ENCODE results near the gene TMEM87A.
A peak's percentile ranks its signal among the peaks of the same experiment; 100 is the strongest.
"Not testable (repeated sequence)": the region's sequence is repeated elsewhere in the genome, so short reads cannot be mapped to it uniquely, and the experiment has no call there.

The TMEM87A gene, protein sequence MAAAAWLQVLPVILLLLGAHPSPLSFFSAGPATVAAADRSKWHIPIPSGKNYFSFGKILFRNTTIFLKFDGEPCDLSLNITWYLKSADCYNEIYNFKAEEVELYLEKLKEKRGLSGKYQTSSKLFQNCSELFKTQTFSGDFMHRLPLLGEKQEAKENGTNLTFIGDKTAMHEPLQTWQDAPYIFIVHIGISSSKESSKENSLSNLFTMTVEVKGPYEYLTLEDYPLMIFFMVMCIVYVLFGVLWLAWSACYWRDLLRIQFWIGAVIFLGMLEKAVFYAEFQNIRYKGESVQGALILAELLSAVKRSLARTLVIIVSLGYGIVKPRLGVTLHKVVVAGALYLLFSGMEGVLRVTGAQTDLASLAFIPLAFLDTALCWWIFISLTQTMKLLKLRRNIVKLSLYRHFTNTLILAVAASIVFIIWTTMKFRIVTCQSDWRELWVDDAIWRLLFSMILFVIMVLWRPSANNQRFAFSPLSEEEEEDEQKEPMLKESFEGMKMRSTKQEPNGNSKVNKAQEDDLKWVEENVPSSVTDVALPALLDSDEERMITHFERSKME

DNA sequence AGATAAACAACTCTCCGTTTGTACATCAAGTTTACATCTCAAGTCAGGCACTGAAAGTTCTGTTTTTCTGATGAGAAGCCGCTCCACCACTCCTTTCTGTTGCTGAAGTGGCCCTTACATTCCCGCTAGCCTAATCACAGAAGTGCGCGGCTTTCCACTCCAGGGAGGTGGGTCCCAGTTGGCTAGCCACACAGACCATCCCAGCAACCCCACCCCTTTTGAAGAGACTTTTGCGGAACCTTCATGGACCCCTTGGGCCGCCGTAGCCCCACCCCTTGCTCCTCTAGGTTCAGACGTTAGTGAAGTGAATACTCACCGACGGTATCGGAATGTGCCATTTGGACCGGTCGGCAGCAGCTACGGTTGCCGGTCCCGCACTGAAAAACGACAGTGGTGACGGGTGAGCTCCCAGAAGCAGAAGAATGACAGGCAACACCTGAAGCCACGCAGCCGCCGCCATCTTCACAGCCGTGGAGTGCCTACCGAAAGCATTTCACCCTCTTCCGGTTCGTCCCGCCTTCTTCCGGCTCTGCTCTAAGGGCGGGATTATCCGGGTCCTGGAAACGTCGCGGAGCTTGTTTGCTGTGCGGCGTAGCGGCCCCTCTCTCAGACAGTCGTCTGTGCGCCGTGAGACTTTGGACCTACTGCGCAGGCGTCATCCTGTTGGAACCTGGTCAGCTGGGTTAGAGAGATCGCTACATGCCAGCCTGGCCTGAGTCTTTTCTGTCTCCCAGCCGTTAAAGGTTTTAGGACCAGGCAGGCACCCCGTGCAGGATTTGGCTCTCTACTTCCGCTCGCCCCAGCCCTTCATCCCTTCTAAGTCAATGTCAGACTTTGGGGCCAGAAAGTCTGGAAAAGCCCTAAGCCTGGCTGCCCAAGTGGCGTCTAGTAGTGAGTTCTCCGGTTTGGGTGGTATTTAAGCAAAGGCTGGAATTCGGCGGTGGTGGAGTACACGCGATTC is at the start of gene TMEM87A, which contains the start of gene GANC:
TMEM87A (minus strand) TSS at position 495 of the 961 bp plus-strand sequence; CDS start at position 460, 35 bp downstream.
GANC (plus strand) TSS at position 263 of the 961 bp plus-strand sequence. CDS start 1,281 bp downstream, outside the sequence.
- DNase-seq = peak; percentile 95

DNA sequence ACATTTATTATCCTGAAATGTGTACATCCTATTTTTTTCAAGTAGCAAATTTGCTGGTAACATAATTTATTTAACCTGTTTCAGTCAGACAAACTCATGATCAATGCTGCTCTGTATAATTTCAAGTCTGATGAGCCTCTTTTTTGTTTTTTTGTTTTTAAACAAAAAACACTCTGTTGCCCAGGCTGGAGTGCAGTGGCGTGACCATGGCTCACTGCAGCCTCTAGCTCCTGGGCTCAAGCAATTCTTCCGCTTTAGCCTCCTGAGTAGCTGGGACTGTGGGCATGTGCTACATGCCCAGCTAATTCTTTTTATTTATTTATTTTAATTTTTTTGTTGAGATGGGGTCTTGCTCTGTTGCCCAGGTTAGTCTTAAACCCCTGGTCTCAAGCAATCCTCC is 46.0 kb upstream of the TMEM87A start:
- no peak for DNase-seq

DNA sequence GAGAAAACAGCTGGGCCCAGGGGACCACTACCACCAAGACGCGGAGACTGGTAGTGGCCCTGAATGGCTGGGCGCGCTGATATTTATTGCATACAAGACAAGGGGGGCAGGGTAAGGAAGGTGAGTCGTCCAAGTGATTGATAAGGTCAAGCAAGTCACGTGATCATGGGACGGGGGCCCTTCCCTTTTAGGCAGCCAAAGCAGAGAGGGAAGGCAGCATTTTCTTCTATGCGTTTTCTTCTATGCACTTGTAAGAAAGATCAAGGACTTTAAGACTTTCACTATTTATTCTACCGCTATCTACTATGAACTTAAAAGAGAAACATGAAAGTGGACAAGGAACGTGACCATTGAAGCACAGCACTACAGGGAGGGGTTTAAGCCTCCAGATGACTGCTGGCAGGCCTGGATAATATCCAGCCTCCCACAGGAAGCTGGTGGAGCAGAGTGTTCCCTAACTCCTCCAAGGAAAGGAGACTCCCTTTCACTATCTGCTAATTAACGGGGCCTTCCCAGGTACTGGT is 43.1 kb upstream of the TMEM87A start:
- DNase-seq = not testable (repeated sequence)

DNA sequence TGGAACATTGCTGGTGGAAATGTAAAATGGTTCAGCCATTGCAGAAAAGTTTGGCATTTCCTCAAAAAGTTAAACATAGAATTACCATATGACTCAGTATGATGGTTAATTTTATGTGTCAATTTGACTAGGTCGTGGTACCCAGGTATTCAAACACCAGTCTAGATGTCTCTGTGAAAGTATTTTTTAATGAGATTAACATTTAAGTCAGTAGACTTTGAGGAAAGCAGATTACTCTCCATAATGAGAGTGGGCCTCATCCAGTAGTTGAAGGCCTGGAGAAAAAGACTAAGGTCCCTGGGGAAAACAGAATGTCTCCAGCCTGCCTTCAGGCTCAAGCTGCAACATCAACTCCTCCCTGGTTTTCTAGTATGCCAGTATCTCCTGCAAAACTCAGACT is 42.3 kb upstream of the TMEM87A start:
- no peak for DNase-seq

DNA sequence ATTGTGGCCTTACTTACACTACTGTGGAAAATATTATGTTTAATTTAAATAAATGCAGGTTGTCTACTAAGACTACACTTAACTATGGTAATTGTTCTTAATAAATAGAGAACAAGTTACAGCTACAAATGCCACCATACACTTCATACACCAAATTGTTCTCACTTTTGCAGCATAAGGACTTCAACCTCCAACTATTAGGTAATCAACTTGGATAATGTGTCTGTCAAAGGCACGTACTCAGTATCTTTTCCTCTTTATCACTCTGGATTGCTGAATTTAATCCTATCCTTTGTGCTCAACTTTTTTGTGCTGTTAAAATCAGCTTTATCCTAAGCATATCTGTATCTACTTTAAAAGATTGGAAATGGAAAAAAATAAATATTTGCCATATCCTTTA is 41.6 kb upstream of the TMEM87A start:
- DNase-seq = no peak

DNA sequence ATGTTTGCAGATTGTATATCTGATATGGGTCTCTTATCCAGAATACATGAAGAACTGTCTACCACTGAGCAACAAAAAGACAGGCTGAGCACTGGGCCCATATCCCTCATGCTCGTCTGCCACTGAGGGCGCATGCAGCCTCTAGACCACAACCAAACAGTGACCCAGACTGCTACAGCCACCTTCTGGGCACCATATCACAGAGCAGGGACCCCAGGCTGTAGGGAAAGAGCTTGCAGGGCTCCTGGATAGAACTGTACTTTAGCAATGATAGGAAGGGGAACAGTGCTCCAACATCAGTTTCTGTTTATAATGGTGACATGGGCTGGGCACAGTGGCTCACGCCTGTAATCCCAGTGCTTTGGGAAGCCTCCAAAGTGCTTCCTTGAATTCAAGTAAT is 40.2 kb upstream of the TMEM87A start:
- DNase-seq = no peak

DNA sequence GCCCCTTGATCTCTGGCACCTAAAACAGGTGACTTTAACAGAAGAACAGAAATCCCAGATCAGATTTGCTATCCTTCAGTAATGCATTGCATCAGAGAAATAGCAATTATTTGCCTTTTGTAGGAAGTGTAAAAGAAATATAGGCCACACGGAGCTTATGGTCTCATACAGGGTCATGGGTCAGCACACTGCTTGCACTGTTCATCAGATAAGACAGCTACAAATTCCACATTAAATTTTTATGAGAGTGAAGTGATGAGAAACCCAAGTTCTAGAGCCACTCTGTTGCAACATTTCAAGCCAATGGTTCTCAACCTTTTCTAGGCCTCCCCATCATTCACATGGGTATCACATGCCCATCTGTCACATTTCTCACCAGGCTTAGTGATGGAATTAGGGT is 33.4 kb upstream of the TMEM87A start:
- no peak for DNase-seq

DNA sequence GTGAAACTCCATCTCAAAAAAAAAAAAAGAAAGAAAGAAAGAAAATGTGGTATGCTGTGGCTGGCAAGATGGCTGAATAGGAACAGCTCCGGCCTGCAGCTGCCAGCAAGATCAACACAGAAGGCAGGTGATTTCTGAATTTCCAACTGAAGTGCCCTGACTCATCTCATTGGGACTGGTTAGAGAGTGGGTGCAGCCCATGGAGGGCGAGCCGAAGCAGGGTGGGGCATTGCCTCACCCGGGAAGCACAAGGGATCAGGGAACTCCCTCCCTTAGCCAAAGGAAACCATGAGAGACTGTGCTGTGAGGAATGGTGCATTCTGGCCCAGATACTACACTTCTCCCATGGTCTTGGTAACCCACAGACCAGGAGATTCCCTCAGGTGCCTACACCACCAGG is 27.8 kb upstream of the TMEM87A start:
- not testable (repeated sequence) for DNase-seq

DNA sequence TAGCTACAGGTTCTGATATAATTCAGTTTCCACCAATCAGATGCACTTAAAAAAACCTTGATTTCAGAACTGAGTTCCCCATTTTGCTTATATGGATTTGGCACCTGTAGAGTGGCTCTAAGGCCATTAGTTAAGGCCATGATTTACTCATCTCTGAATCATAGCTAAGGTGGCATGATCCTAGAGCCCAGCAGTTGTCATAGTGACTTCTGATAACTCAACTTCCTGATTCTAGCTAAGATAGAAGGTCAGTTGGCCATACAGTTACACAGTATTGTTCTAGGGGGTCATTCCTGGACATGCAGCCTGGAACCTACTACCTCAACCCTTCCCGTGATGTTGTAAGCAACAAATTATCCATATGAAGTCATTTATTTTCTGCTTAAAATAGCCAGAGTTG is 15.9 kb upstream of the TMEM87A start:
- DNase-seq = no peak

DNA sequence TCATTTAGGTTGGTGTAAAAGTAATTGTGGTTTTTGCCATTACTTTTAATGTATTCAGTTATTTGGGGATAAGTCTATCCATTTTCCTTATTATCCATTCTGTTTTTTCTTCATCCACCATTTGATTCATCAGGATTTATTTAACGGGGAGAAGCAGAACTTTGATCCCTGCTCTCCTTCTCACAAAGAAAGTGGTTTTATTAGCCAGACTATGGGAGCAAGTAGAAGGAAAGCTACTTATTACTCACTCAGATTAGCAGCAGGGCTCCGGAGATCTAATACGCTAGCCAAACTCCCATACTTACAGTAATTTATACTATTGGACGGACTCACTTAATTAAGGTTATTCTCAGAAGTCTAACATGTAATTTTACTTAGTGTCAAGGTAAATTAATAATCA is 14.7 kb upstream of the TMEM87A start:
- no peak for DNase-seq

DNA sequence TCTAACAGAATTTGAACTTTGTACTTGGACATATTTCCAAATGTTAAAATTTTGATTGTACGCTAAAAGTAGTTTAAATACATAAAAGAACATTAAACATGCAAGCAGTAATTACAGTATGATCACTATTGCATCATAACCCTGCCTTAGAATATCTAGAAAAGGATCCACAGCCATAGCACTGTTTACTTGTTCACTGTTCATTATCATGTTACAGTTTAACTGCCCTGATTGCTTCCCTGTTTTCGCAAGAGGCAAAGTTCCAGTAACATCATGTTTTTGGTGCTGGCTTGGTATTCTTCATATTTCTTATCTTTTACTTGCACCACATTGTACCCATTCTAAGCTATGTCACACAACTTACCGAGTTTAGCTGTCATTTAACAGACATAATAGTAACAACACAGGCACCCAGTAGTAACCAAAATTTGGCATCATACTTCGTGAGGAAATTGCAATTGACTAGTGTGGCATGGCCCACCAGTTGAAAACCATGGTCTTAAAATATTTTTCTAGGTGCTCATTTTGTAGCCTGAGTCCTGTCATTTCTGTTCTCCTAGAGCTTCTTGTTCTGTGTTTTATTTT is 13.3 kb upstream of the TMEM87A start:
- DNase-seq = no peak

DNA sequence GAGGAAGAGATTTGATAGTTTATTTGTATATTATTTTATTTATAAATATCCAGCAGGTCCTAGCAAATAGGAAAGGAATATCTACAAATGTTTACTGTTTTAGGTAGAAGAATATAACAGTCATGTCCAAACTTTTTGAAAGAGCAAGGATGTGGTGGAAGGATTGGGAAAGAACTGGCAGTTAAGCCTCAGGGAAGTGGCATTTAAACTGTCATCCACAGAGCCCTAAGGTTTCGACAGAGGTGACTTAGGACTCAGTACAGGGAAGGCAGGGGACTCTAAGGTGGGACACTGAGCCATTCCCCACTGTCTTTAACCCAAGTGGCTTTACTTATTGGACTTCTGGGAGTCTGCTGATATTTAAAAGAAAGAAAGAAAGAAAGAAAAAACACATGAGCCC is 11.8 kb upstream of the TMEM87A start:
- no peak for DNase-seq

DNA sequence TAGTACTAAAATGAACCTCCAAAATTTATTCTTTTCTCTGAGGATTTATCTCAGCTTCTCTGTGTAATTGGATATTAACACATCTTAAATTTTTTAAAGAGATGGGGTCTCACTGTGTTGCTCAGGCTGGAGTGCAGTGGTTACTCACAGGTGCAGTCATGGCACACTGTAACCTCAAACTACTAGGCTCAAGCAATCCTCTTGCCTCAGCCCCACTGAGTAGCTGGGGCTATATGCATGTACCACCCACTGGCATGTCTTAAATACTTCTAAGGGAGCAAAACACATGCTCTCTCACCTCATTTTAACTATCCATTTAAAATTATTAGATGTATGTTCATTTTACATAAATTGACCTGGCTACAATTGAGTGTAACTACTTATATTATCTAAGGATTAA is 11.3 kb upstream of the TMEM87A start:
- DNase-seq = no peak

DNA sequence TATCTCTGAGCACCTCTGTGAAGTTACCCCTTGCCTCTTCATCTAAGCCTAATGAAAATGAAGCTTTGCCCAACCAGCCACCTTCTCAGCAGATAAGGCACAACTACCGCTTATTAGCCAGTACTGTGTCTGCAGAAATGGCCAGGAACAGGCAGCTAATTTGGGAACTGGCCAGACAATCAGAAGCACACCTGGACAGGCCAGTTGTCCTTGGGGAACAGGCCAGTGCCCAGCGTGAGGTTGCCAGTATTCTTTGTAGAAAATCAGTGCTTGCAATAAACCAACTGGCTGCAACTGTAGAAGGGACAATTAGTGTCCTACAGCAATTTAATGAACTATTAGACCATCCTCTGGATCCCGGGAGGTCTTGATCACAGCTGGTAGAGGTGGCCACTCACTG is 10.4 kb upstream of the TMEM87A start:
- DNase-seq = no peak

DNA sequence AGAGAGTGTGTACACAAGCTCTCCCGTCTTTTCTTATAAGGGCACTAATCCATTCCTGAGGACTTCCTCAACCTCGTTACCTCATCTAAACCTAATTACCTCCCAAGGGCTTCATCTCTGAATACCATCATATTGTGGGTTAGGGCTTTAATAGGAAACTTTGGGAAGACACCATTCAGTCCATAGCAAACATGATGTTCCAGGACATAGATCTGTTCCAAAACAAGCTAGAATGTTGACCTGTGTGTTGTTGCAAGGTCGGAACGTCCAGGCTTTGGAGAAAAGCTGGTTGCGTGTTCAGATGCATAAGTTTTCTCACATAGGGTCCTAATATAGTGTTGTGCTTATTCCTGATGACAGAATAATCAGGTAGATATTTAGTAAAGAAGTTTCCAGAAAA is 9.7 kb upstream of the TMEM87A start:
- no peak for DNase-seq

DNA sequence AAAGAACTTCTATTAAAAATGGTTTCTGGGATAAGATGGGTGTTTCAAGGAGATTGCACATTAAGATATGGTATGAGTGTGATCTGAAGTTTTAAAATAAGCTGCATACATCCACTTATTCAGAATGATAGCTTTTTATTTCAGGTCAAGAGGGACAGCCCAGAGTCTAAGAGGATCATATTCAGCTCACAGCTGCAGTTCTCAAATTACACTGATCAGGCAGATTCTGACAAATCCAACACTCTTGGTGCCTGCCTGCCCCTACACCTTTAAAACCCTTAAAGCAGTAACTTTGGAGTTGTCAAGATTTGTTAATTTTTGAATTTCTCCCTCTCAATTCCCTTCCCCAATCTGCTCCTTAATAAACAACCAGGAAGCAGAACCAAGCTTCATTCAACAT is 9.1 kb upstream of the TMEM87A start:
- no peak for DNase-seq

DNA sequence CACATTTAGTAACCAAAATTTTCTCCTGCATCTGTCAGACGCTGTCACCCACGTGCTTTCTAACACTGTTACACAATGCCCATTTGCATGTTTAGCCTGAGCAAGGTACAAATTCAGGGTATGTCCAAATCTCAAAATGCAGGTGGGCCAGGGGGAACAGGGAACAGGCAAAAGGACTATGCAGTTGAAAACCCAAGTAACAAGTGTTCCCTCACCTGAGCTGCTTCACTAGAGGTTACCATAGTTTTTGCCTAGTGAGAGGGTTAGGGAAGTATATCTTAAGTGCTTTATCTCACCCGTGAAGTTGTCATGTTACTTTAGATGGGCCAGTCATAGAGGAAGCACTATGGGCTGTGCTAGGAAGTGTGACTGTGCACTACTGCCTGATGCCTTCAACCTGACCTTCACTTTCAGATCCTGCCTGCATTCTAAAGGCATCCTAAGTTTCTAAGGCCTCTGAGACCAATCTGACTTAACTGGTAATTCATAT is 6.0 kb upstream of the TMEM87A start:
- no peak for DNase-seq

DNA sequence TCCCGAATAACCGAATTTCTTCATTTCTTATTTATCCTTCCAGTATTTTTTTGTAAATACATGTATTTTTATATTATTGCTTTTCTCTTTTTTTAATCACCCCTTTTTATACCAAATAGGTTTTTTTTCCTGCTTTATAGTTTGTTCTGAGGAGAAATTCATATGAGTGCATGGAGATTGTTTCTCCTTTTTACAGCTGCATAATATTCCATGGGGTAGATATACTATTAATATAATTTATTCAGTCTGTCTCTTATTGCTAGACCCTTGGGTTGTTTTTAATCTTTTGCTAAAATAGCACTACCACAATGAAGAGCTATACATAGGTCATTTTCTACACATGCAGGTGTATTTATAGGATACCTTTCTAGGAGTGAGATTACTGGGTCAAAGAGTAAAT is 3.5 kb upstream of the TMEM87A start:
- no peak for DNase-seq

DNA sequence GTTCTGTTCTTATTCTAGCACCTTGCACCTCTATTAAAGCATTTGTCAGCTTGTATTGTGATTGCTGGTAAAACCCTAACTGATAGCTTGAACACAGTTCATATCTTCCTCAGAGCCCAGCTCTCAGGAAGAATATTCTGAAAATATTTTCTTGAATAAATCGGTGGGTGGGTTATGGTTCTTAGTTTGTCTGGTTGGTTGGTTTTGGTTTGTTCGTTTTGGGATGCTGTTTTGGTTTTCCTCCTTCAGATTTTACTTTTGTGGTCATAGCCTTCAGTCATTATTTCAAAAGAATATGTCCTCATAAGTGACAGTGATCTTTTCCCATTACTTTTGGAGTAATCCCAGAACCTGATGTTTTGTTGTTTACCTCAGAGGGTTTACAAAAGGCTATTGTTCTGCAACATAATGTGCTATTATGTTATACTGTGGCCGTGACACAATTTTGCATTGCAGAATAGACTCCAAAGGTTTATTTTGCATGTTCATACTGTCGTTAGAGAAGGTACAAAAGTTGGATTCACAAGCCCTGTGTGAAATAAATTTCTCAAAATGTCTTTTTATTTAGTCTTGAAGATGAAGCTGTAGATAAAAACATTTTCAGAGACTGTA is 2.7 kb upstream of the TMEM87A start:
- no peak for DNase-seq

DNA sequence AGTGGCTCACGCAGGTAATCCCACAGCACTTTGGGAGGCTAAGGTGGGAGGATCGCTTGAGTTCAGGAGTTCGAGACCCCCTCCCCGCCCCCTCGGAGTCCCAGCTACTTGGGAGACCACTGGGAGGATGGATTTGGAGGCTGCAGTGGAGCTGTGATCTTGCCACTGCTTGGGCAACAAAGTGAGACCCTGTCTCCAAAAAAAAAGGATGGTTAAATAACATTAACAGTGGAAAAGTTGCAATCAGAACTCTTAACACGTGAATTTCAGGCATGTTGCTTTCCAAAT is 1.4 kb upstream of the TMEM87A start:
- DNase-seq = peak; percentile 4

DNA sequence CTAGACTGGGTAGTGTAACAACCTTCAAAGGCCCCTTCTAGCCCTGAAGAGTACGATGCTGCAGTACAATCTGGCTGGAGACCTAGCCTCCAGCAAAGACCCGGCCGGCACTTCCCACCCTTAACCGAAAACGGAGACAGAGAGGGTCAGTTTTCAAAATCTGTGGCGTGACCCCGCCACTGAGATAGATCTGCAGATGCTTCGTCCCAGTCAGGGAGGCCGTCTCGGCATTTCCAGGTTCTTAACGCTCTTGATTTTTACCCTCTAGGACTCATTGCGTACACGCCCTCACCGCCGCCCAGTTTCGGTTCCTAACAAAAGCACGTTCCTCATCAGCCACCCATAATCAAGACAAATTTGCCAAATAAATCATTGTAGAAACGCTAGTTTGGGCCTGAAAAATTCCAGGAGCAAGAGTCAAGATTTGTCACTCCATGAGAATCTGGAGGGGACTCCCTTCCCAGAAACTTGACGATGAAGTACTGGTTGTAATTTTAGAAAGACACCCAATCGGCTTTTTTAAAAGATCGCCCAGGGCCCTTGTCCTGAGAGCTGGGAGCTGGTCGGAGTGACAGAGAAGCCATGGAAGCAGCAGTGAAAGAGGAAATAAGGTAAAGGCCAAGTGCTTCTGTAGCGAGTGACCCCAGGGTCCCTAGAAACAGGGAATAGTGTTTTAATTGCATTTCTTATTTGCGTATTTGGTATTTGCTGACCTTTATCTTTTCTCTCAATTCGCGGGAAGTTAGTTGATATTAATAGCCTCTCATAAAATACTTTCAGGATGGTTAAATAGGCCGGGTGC is 868 bp upstream of the TMEM87A start:
- peak; percentile 74 for DNase-seq

DNA sequence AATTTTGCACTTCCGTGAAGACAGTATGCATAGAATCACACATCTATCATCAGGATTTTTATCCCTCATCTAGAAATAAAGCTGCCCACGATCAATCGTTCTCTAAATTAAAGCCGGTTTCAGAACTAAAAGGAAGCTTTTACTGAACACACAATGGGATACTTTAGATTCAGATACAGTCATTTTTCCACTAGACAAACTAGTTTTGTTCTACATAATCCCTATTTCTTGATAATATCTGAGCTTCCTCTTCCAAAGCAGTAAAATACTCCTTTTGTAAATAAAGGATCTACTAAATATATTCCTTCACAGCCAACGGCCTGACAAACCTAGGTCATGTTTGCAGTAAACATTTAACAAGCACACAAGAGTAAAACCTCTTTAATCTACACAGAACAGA is 2.2 kb downstream of the TMEM87A start:
- DNase-seq = no peak

All from CD4-positive, alpha-beta T cell treated with Interleukin-17A for 4 hours (primary cell).